Measurements from ENCODE around the gene SAP130. TPM values are rescaled to one million over a fixed set of nuclear protein-coding genes. Genes with fewer than 3 reads are reported as not detected.

SAP130 gene
- total RNA-seq, 1 donor from 2014 or later: 28.5 TPM

GRCh38 chr2:127957240-127957639, 70.6 kb downstream of the SAP130 start:
- DNase-seq: no peak
- Mint-ChIP-seq H3K27ac (ENCODE audit: unreplicated experiment) (no peak overlapping the region), H3K9me3 (ENCODE audit: unreplicated experiment) (no peaks in the 10 kb centered on the region), H3K4me3 (ENCODE audit: unreplicated experiment) (no peak overlapping the region), H3K4me1 (ENCODE audit: low read depth, unreplicated experiment) (no peaks in the 10 kb centered on the region), H3K27me3 (ENCODE audit: unreplicated experiment) (no peaks in the 10 kb centered on the region), H3K36me3 (ENCODE audit: unreplicated experiment) (peaks cover 4% of the 10 kb centered on the region)
- TF ChIP-seq CTCF (IDR thresholded peaks at IDR 0.05; ENCODE audit: partially characterized antibody, unreplicated experiment): no peak

DNA sequence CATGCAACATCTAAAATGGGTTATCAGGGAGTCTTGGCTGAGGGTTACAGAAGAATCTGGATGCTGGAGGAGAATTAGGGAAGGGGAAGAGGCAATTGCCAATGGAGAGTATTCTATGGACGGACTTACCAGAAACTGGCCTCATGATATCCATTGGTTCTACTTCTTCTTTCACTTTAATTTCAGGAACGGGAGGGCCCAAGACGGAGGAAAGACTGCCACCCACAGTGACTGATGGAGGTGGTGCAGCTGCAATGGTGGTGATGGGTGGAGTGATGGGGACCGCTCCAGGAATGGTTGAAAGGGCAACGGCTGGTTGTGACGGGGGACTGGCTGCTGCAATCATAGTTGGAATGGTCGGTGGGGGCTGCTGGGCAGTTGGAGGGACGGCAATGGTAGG, 73.0 kb downstream of the SAP130 start:
- no peaks in the 10 kb centered on the region for H3K4me1 Mint-ChIP-seq (ENCODE audit: low read depth, unreplicated experiment)
- no peak overlapping the region for H3K4me3 Mint-ChIP-seq (ENCODE audit: unreplicated experiment)
- no peak for TF ChIP-seq CTCF (IDR thresholded peaks at IDR 0.05; ENCODE audit: partially characterized antibody, unreplicated experiment)
- peaks cover 4% of the 10 kb centered on the region for H3K36me3 Mint-ChIP-seq (ENCODE audit: unreplicated experiment)
- H3K27ac Mint-ChIP-seq (ENCODE audit: unreplicated experiment): no peak overlapping the region
- H3K27me3 Mint-ChIP-seq (ENCODE audit: unreplicated experiment): peaks cover 2% of the 10 kb centered on the region
- no peaks in the 10 kb centered on the region for H3K9me3 Mint-ChIP-seq (ENCODE audit: unreplicated experiment)
- no peak for DNase-seq

GRCh38 chr2:127953849-127954248, 74.0 kb downstream of the SAP130 start:
- H3K27me3 Mint-ChIP-seq (ENCODE audit: unreplicated experiment): peaks cover 2% of the 10 kb centered on the region
- no peak for DNase-seq
- no peak for TF ChIP-seq CTCF (IDR thresholded peaks at IDR 0.05; ENCODE audit: partially characterized antibody, unreplicated experiment)
- no peaks in the 10 kb centered on the region for H3K4me1 Mint-ChIP-seq (ENCODE audit: low read depth, unreplicated experiment)
- H3K36me3 Mint-ChIP-seq (ENCODE audit: unreplicated experiment): peaks cover 4% of the 10 kb centered on the region
- H3K27ac Mint-ChIP-seq (ENCODE audit: unreplicated experiment): no peak overlapping the region
- no peak overlapping the region for H3K4me3 Mint-ChIP-seq (ENCODE audit: unreplicated experiment)
- no peaks in the 10 kb centered on the region for H3K9me3 Mint-ChIP-seq (ENCODE audit: unreplicated experiment)

- peaks cover 4% of the 10 kb centered on the region for H3K36me3 Mint-ChIP-seq (ENCODE audit: unreplicated experiment)
- H3K4me3 Mint-ChIP-seq (ENCODE audit: unreplicated experiment): no peak overlapping the region
- no peaks in the 10 kb centered on the region for H3K9me3 Mint-ChIP-seq (ENCODE audit: unreplicated experiment)
- TF ChIP-seq CTCF (IDR thresholded peaks at IDR 0.05; ENCODE audit: partially characterized antibody, unreplicated experiment): no peak
- no peak for DNase-seq
- H3K4me1 Mint-ChIP-seq (ENCODE audit: low read depth, unreplicated experiment): no peaks in the 10 kb centered on the region
- no peak overlapping the region for H3K27ac Mint-ChIP-seq (ENCODE audit: unreplicated experiment)
- H3K27me3 Mint-ChIP-seq (ENCODE audit: unreplicated experiment): peaks cover 2% of the 10 kb centered on the region
Measured at GRCh38 chr2:127953128-127953718, 74.6 kb downstream of the SAP130 start.

DNA sequence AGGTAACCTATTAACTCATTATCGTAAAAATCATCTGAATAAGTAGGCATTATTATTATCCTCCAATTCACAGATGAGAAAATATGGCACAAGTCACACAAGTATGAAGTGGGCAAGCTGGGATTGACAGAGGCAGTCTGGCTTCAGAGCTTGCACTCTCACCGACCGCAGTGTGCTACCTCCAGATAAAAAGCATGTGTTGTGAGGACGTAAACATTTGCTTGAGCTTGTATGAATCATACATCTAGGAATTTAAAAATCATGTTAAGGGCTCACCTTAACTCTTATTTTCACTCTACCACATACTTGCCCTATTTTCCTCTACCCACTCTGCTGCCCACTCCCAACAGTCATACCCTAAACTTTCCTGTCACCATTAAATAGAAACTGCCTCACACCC, 76.8 kb downstream of the SAP130 start:
- H3K27me3 Mint-ChIP-seq (ENCODE audit: unreplicated experiment): peaks cover 2% of the 10 kb centered on the region
- TF ChIP-seq CTCF (IDR thresholded peaks at IDR 0.05; ENCODE audit: partially characterized antibody, unreplicated experiment): no peak
- no peaks in the 10 kb centered on the region for H3K4me1 Mint-ChIP-seq (ENCODE audit: low read depth, unreplicated experiment)
- no peaks in the 10 kb centered on the region for H3K9me3 Mint-ChIP-seq (ENCODE audit: unreplicated experiment)
- H3K27ac Mint-ChIP-seq (ENCODE audit: unreplicated experiment): no peak overlapping the region
- no peak for DNase-seq
- no peak overlapping the region for H3K4me3 Mint-ChIP-seq (ENCODE audit: unreplicated experiment)
- peaks cover 4% of the 10 kb centered on the region for H3K36me3 Mint-ChIP-seq (ENCODE audit: unreplicated experiment)

Measured in glutamatergic neuron (in vitro differentiated cells).